HepG2 (cell line): ENCODE measurements around the gene LSM14B. TPM values are rescaled to one million over a fixed set of nuclear protein-coding genes. Genes with fewer than 3 reads are reported as not detected.

ENCODE experiments used
- ATAC-seq: fragments of 200-7000 bp; cut with Tn5 transposase; 3 replicates; pipeline ENCODE4 v1.9.1; 2020; ENCODE audit warnings: mild to moderate bottlenecking, moderate library complexity
- BruUV-seq: library from RNA; stranded (reverse); fragments of 400-500 nt; replicated peaks from 2 replicates; lab custom pipeline; 2021; lab: Mats Ljungman, UMichigan
- CTCF ChIA-PET: fragments of 300-600 bp; formaldehyde crosslinking; extraction: SDS; loops from one replicate; lab custom pipeline; 2021; ENCODE audit warnings: low total read pairs, inconsistent platforms, low intra/inter-chr PET ratio; lab: Yijun Ruan, JAX
- POLR2A ChIA-PET: fragments of 350-600 bp; sonication (Branson Sonifier 250); formaldehyde crosslinking; loops from one replicate; lab custom pipeline; 2020; ENCODE audit warnings: antibody characterized with exemption, inconsistent platforms; lab: Yijun Ruan, JAX
- DNase-seq: peaks from one replicate; pipeline ENCODE4 v3.0.0-alpha.2; 2015; ENCODE audit warnings: low spot score
- FAIRE-seq: peaks from 3 replicates; lab custom pipeline; 2011; peaks lifted over from hg19 to GRCh38; lab: Jason Lieb, UNC
- H2AFZ ChIP-seq: one replicate; pipeline ENCODE4 v1.6.1; 2011; ENCODE audit warnings: low read length, inconsistent platforms
- H3K27ac ChIP-seq: fragments of 300-600 bp; 3 replicates; pipeline ENCODE4 v1.8.0; 2011; ENCODE audit warnings: mixed run types, mild to moderate bottlenecking, mixed read lengths, low read length, inconsistent platforms; ENCODE audit not compliant: insufficient read depth; ENCODE audit errors: extremely low read length
- H3K27me3 ChIP-seq, 2 experiments: fragments of 200-600 bp in 1 of 2; 2 replicates in 1 of 2; 3 replicates in 1 of 2; pipeline versions ENCODE4 v1.6.0 to v1.8.0; 2011; ENCODE audit warnings: low read length in 2 of 2, mild to moderate bottlenecking in 2 of 2, moderate library complexity in 2 of 2, inconsistent platforms in 1 of 2; ENCODE audit not compliant: insufficient read depth in 2 of 2, control insufficient read depth in 1 of 2
- H3K36me3 ChIP-seq, 2 experiments: fragments of 200-600 bp in 1 of 2; replicated peaks in 1 of 2; 2 replicates in 1 of 2; 3 replicates in 1 of 2; pipeline versions ENCODE4 v1.5.1 to v1.8.0; 2011; ENCODE audit warnings: low read length in 2 of 2, inconsistent platforms in 1 of 2; ENCODE audit not compliant: insufficient read depth in 2 of 2, control insufficient read depth in 1 of 2
- H3K4me1 ChIP-seq: 2 replicates; pipeline ENCODE4 v1.5.1; 2012; ENCODE audit warnings: low read length, inconsistent platforms; ENCODE audit not compliant: insufficient read depth
- H3K4me2 ChIP-seq: 2 replicates; pipeline ENCODE4 v1.6.0; 2011; ENCODE audit warnings: low read depth, low read length, inconsistent platforms
- H3K4me3 ChIP-seq, 3 experiments: fragments of 200-600 bp in 1 of 3; sonication (generic), shearing (Covaris generic) in 1 of 3; replicated peaks in 1 of 3; 2 replicates each; pipeline ENCODE4 v1.5.1; 2011 to 2016; ENCODE audit warnings: low read length in 3 of 3, inconsistent platforms in 2 of 3, low read depth in 2 of 3, mild to moderate bottlenecking in 2 of 3, control low read depth in 1 of 3, mixed read lengths in 1 of 3; ENCODE audit not compliant: insufficient read depth in 1 of 3
- H3K79me2 ChIP-seq: one replicate; pipeline ENCODE4 v1.6.1; 2011; ENCODE audit warnings: low read length, inconsistent platforms; ENCODE audit not compliant: insufficient read depth
- H3K9ac ChIP-seq: 2 replicates; pipeline ENCODE4 v1.6.0; 2011; ENCODE audit warnings: mild to moderate bottlenecking, low read depth, low read length, inconsistent platforms; ENCODE audit not compliant: insufficient read depth
- H3K9me3 ChIP-seq: 2 replicates; pipeline ENCODE4 v1.5.1; 2012; ENCODE audit warnings: mild to moderate bottlenecking, low read length
- H4K20me1 ChIP-seq: 2 replicates; pipeline ENCODE4 v1.6.0; 2011; ENCODE audit warnings: inconsistent platforms, mild to moderate bottlenecking, low read length, moderate library complexity; ENCODE audit not compliant: insufficient read depth
- MBNL3 ChIP-seq: fragments of 250-450 bp; sonication (Bioruptor Pico); conservative IDR thresholded peaks from 2 replicates; pipeline ENCODE4 v1.8.0; 2022; ENCODE audit warnings: mild to moderate bottlenecking, inconsistent platforms
- YEATS4 ChIP-seq: sonication (generic); formaldehyde crosslinking; IDR thresholded peaks from 2 replicates; pipeline ENCODE4 v1.4.0; 2020; ENCODE audit warnings: missing genetic modification reagents, borderline replicate concordance
- ZNF292 ChIP-seq: sonication (generic); formaldehyde crosslinking; IDR thresholded peaks from 2 replicates; pipeline ENCODE4 v1.8.1; 2022; ENCODE audit warnings: mild to moderate bottlenecking, low read depth, missing genetic modification reagents, borderline replicate concordance
- WGBS: methylation state at CpG from one replicate; pipeline ENCODE4 v1.1.6; 2017; ENCODE audit warnings: low lambda C conversion rate; 5-methylcytosine and 5-hydroxymethylcytosine counted together
- in situ Hi-C: cut with HindIII; loops from 2 replicates; pipeline ENCODE4 v1.10.0; 2017; ENCODE audit warnings: low pct_unique_long_range_greater_than_20kb; ENCODE audit not compliant: extremely low pct_ligation_motif_present
- intact Hi-C: fragments of 100-400 bp; cut with micrococcal nuclease; formaldehyde crosslinking; loops from one replicate; pipeline ENCODE4 v1.10.0; 2022; ENCODE audit not compliant: unreplicated experiment
- polyA plus RNA-seq, 8 experiments: library from polyadenylated mRNA; depleted of rRNA in 3 of 8; stranded (reverse) in 7 of 8; unstranded in 1 of 8; fragments of >200 nt; fragmentation: Illumina TruSeq in 4 of 8; extraction: Trizol in 4 of 8; gene quantifications; 2 replicates each; pipeline versions ENCODE4 v1.2.1 to v1.2.3, GENCODE V29; 2011 to 2016; ENCODE audit warnings: low read depth in 4 of 8, missing spikeins in 1 of 8, mixed read lengths in 1 of 8; ENCODE audit not compliant: insufficient read depth in 1 of 8
- total RNA-seq, 5 experiments: library from RNA; depleted of rRNA; stranded (reverse); fragments of >200 nt; fragmentation: Illumina TruSeq; extraction: Trizol; gene quantifications; 2 replicates each; pipeline ENCODE4 v1.2.3, GENCODE V29; 2016; ENCODE audit warnings: low read depth in 1 of 5
- TF ChIP-seq, protein P1 (sequence below): IDR thresholded peaks from 2 replicates; pipeline ENCODE4 v1.6.1; 2016; ENCODE audit warnings: low read depth, missing genetic modification reagents, missing compliant biosample characterization
- TF ChIP-seq, protein P2 (sequence below): sonication (generic); formaldehyde crosslinking; IDR thresholded peaks from 2 replicates; pipeline ENCODE4 v1.5.0; 2020; ENCODE audit warnings: missing genetic modification reagents

LSM14B gene
- total and polyA plus RNA-seq, 2 of the 13 experiments (the other 11 are each of a cell fraction or from before 2014, with no cell fraction given), result 43.3 to 79.2 TPM

DNA sequence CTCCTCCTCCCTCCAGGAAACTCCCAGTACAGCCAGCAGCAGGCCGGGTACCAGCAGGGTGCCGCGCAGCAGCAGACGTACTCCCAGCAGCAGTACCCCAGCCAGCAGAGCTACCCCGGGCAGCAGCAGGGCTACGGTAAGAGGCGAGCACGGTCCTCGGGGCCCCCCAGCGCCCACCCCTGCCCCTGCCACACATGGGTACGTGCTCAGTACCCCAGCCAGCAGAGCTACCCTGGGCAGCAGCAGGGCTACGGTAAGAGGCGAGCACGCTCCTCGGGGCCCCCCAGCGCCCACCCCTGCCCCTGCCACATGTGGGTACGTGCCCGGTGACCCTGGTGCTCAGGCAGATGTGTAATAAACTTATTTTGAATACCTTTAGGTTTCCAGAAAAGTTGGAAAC is 50.4 kb downstream of the LSM14B start (continued):
- TF ChIP-seq, protein P1, sequence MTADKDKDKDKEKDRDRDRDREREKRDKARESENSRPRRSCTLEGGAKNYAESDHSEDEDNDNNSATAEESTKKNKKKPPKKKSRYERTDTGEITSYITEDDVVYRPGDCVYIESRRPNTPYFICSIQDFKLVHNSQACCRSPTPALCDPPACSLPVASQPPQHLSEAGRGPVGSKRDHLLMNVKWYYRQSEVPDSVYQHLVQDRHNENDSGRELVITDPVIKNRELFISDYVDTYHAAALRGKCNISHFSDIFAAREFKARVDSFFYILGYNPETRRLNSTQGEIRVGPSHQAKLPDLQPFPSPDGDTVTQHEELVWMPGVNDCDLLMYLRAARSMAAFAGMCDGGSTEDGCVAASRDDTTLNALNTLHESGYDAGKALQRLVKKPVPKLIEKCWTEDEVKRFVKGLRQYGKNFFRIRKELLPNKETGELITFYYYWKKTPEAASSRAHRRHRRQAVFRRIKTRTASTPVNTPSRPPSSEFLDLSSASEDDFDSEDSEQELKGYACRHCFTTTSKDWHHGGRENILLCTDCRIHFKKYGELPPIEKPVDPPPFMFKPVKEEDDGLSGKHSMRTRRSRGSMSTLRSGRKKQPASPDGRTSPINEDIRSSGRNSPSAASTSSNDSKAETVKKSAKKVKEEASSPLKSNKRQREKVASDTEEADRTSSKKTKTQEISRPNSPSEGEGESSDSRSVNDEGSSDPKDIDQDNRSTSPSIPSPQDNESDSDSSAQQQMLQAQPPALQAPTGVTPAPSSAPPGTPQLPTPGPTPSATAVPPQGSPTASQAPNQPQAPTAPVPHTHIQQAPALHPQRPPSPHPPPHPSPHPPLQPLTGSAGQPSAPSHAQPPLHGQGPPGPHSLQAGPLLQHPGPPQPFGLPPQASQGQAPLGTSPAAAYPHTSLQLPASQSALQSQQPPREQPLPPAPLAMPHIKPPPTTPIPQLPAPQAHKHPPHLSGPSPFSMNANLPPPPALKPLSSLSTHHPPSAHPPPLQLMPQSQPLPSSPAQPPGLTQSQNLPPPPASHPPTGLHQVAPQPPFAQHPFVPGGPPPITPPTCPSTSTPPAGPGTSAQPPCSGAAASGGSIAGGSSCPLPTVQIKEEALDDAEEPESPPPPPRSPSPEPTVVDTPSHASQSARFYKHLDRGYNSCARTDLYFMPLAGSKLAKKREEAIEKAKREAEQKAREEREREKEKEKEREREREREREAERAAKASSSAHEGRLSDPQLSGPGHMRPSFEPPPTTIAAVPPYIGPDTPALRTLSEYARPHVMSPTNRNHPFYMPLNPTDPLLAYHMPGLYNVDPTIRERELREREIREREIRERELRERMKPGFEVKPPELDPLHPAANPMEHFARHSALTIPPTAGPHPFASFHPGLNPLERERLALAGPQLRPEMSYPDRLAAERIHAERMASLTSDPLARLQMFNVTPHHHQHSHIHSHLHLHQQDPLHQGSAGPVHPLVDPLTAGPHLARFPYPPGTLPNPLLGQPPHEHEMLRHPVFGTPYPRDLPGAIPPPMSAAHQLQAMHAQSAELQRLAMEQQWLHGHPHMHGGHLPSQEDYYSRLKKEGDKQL (CRISPR knock-in tag), result no peak
- TF ChIP-seq YEATS4 (CRISPR knock-in tag), result no peak
- TF ChIP-seq, all 625 proteins: peak for 0

DNA sequence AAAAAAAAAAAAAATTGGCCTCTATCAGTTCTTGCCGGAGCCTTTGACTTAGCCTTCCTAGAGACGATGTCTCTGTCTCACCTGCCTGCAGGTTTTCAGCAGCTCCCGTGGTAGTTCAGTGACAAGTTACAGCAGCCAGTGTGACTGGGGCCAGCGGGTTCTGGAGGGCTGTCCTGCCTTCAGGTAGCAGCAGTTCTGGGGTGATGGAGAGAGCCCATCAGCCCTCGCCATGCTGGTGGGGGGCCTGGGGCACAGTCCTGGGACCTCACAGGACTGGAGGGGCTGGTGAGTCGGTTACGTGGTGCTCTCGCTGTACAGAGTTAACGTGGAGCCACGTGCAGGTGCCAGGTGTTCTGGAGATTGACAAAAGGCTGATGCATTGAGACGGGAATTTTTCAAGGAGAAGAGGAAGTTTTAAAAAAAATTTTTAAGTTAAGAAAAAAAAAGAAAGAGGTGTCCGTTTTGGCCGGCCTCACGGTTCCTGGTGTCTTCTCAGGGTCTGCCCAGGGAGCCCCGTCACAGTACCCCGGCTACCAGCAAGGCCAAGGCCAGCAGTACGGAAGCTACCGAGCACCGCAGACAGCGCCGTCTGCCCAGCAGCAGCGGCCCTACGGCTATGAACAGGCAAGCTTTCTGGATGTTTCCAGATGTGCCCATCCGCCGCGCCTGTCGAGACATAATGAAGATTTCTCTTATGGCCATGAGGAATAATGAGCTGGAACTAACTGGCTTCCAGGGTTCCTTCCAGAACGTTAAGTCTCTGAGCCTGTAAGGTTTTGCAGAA is 51.9 kb downstream of the LSM14B start:
- no peak for DNase-seq
- no peaks in the 10 kb centered on the region for H3K79me2 ChIP-seq
- ChIA-PET CTCF (no interaction called here), POLR2A (interaction anchor here (1.2 kb wide), 1 partner anchor 8 kb away, joined by 3 read pairs; the partner anchor contains the start of gene MTG2)
- BruUV-seq, result no TSS peak
- H3K27ac ChIP-seq, result no peak overlapping the region
- in situ Hi-C loops, result no loop called here
- no peak for TF ChIP-seq MBNL3 (CRISPR knock-in tag)
- TF ChIP-seq, protein P2, sequence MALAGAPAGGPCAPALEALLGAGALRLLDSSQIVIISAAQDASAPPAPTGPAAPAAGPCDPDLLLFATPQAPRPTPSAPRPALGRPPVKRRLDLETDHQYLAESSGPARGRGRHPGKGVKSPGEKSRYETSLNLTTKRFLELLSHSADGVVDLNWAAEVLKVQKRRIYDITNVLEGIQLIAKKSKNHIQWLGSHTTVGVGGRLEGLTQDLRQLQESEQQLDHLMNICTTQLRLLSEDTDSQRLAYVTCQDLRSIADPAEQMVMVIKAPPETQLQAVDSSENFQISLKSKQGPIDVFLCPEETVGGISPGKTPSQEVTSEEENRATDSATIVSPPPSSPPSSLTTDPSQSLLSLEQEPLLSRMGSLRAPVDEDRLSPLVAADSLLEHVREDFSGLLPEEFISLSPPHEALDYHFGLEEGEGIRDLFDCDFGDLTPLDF (CRISPR knock-in tag), result no peak
- TF ChIP-seq ZNF292 (CRISPR knock-in tag), result no peak
- TF ChIP-seq, all 625 proteins: peak for 0
- Histone ChIP-seq H3K36me3 (peaks cover 24 to 54% of the 10 kb centered on the region in 2 experiments), H3K4me1 (no peaks in the 10 kb centered on the region), H3K9me3 (no peaks in the 10 kb centered on the region), H3K9ac (no peak overlapping the region), H2AFZ (no peak overlapping the region), H4K20me1 (no peaks in the 10 kb centered on the region), H3K4me2 (no peak overlapping the region), H3K4me3 (no peak overlapping the region), H3K27me3 (no peaks in the 10 kb centered on the region; a peak in 1 of 5 replicates)
- 97% methylated on average over 28 of the region's 28 CpGs for WGBS
- intact Hi-C loops, result no loop called here
- no peak for ATAC-seq
- FAIRE-seq, result no peak
